Endothelial cell (in vitro differentiated cells): ENCODE measurements around the gene CDH23. TPM values are rescaled to one million over a fixed set of nuclear protein-coding genes. Genes with fewer than 3 reads are reported as not detected.

ENCODE experiments used
- DNase-seq: peaks from one replicate; pipeline ENCODE4 v3.0.0; 2021; ENCODE audit warnings: low spot score
- H3K27ac Mint-ChIP-seq: one replicate; pipeline ENCODE4 v1.8.0; 2021; ENCODE audit warnings: mixed read lengths, inconsistent platforms; ENCODE audit not compliant: unreplicated experiment
- H3K27me3 Mint-ChIP-seq: one replicate; pipeline ENCODE4 v1.8.0; 2021; ENCODE audit warnings: mild to moderate bottlenecking, moderate library complexity, mixed read lengths, inconsistent platforms; ENCODE audit not compliant: unreplicated experiment
- H3K36me3 Mint-ChIP-seq: one replicate; pipeline ENCODE4 v1.8.0; 2021; ENCODE audit warnings: mild to moderate bottlenecking, low read depth, mixed read lengths, inconsistent platforms; ENCODE audit not compliant: unreplicated experiment
- H3K4me1 Mint-ChIP-seq: one replicate; pipeline ENCODE4 v1.8.0; 2021; ENCODE audit warnings: mild to moderate bottlenecking, mixed read lengths, inconsistent platforms; ENCODE audit not compliant: unreplicated experiment
- H3K4me3 Mint-ChIP-seq: one replicate; pipeline ENCODE4 v1.8.0; 2021; ENCODE audit warnings: mild to moderate bottlenecking, mixed read lengths, inconsistent platforms; ENCODE audit not compliant: unreplicated experiment
- H3K9me3 Mint-ChIP-seq: one replicate; pipeline ENCODE4 v1.8.0; 2021; ENCODE audit warnings: mixed read lengths, inconsistent platforms; ENCODE audit not compliant: unreplicated experiment
- CTCF ChIP-seq: fragments of 200-600 bp; sonication (generic); IDR thresholded peaks from one replicate; pipeline ENCODE4 v1.5.0; 2021; ENCODE audit warnings: antibody characterized with exemption; ENCODE audit not compliant: unreplicated experiment
- total RNA-seq: library from RNA; stranded (reverse); fragmentation: NEBNext Ultra II Directional; extraction: Animal tissue kit (Norgen Biotek cat#: 25700); gene quantifications from one replicate; pipeline ENCODE4 v1.2.1, GENCODE V29; 2021; ENCODE audit not compliant: unreplicated experiment

Gene CDH23
- total RNA-seq, 1 donor from 2014 or later = 0.54 TPM

- H3K9me3 Mint-ChIP-seq = no peaks in the 10 kb centered on the region
- H3K4me1 Mint-ChIP-seq = no peaks in the 10 kb centered on the region
- H3K4me3 Mint-ChIP-seq = no peak overlapping the region
- no peak overlapping the region for H3K27ac Mint-ChIP-seq
- no peak for DNase-seq
- H3K27me3 Mint-ChIP-seq = no peaks in the 10 kb centered on the region
- no peaks in the 10 kb centered on the region for H3K36me3 Mint-ChIP-seq
- no peak for TF ChIP-seq CTCF
Measured at GRCh38 chr10:71555087-71555723, 158.5 kb downstream of the CDH23 start.

- DNase-seq = no peak
- no peak overlapping the region for H3K27ac Mint-ChIP-seq
- TF ChIP-seq CTCF = no peak
- no peak overlapping the region for H3K4me3 Mint-ChIP-seq
- no peaks in the 10 kb centered on the region for H3K36me3 Mint-ChIP-seq
- H3K4me1 Mint-ChIP-seq = no peaks in the 10 kb centered on the region
- no peaks in the 10 kb centered on the region for H3K27me3 Mint-ChIP-seq
- no peaks in the 10 kb centered on the region for H3K9me3 Mint-ChIP-seq
Measured at GRCh38 chr10:71555724-71556119, 159.0 kb downstream of the CDH23 start.

- no peak for DNase-seq
- peaks cover 9% of the 10 kb centered on the region for H3K4me1 Mint-ChIP-seq
- H3K36me3 Mint-ChIP-seq = no peaks in the 10 kb centered on the region
- no peak overlapping the region for H3K27ac Mint-ChIP-seq
- H3K4me3 Mint-ChIP-seq = no peak overlapping the region
- H3K9me3 Mint-ChIP-seq = no peaks in the 10 kb centered on the region
- H3K27me3 Mint-ChIP-seq = peaks cover 5% of the 10 kb centered on the region
- TF ChIP-seq CTCF = no peak
Measured at GRCh38 chr10:71558991-71559390, 162.3 kb downstream of the CDH23 start.

GRCh38 chr10:71561003-71561574 lies 164.4 kb downstream of the CDH23 start:
- H3K9me3 Mint-ChIP-seq = no peaks in the 10 kb centered on the region
- peak overlapping the region; percentile 59 for H3K27ac Mint-ChIP-seq
- peaks cover 16% of the 10 kb centered on the region for H3K4me1 Mint-ChIP-seq
- peaks cover 5% of the 10 kb centered on the region for H3K27me3 Mint-ChIP-seq
- no peak for TF ChIP-seq CTCF
- H3K36me3 Mint-ChIP-seq = no peaks in the 10 kb centered on the region
- peak overlapping the region; percentile 38 for H3K4me3 Mint-ChIP-seq
- DNase-seq = no peak

GRCh38 chr10:71562181-71562580 lies 165.5 kb downstream of the CDH23 start:
- no peak for TF ChIP-seq CTCF
- Mint-ChIP-seq H3K4me1 (peaks cover 16% of the 10 kb centered on the region), H3K36me3 (no peaks in the 10 kb centered on the region), H3K27me3 (peaks cover 5% of the 10 kb centered on the region), H3K27ac (no peak overlapping the region), H3K9me3 (no peaks in the 10 kb centered on the region), H3K4me3 (no peak overlapping the region)
- no peak for DNase-seq
